Fibroblast of skin of right biceps (primary cell): ENCODE measurements around the gene ARHGDIA.
A peak's percentile ranks its signal among the peaks of the same experiment; 100 is the strongest.

Source experiments
- DNase-seq: peaks from one replicate; pipeline ENCODE4 v3.0.0-alpha.2; 2013

Gene ARHGDIA

GRCh38 chr17:81863833-81864768 is 7.0 kb downstream of the ARHGDIA start:
- DNase-seq = no peak

GRCh38 chr17:81863123-81863675 is 7.9 kb downstream of the ARHGDIA start:
- DNase-seq = no peak

- peak; percentile 100 for DNase-seq
Observed at GRCh38 chr17:81860756-81861568, 10.2 kb downstream of the ARHGDIA start.

GRCh38 chr17:81859906-81860755 is 11.0 kb downstream of the ARHGDIA start, which contains the start of gene P4HB:
TSS of gene P4HB (minus strand) at chr17:81860535. CDS start at chr17:81860471, 64 bp downstream.
- DNase-seq = no peak

GRCh38 chr17:81858967-81859905 is 11.9 kb downstream of the ARHGDIA start:
- no peak for DNase-seq

- no peak for DNase-seq
Observed at GRCh38 chr17:81858170-81858966, 12.8 kb downstream of the ARHGDIA start.

- no peak for DNase-seq
Observed at GRCh38 chr17:81854974-81855774, 16.0 kb downstream of the ARHGDIA start.

- DNase-seq = no peak
Observed at GRCh38 chr17:81852237-81852636, 18.9 kb downstream of the ARHGDIA start.

GRCh38 chr17:81851423-81851822 is 19.7 kb downstream of the ARHGDIA start:
- DNase-seq = no peak

GRCh38 chr17:81849457-81849856 is 21.7 kb downstream of the ARHGDIA start:
- DNase-seq = no peak

GRCh38 chr17:81846743-81847689 is 24.1 kb downstream of the ARHGDIA start:
- DNase-seq = no peak

- DNase-seq = no peak
Observed at GRCh38 chr17:81845881-81846742, 25.0 kb downstream of the ARHGDIA start.

GRCh38 chr17:81845361-81845760 is 25.8 kb downstream of the ARHGDIA start:
- DNase-seq = no peak

- DNase-seq = no peak
Observed at GRCh38 chr17:81844887-81845286, 26.2 kb downstream of the ARHGDIA start.

GRCh38 chr17:81844327-81844851 is 26.7 kb downstream of the ARHGDIA start:
- DNase-seq = no peak

GRCh38 chr17:81843713-81844326 is 27.3 kb downstream of the ARHGDIA start:
- DNase-seq = no peak
